Hematopoietic multipotent progenitor cell (in vitro differentiated cells): ENCODE measurements around the gene KIAA0319L. TPM values are rescaled to one million over a fixed set of nuclear protein-coding genes. Genes with fewer than 3 reads are reported as not detected.
A peak's percentile ranks its signal among the peaks of the same experiment; 100 is the strongest.
"Not testable (repeated sequence)": the region's sequence is repeated elsewhere in the genome, so short reads cannot be mapped to it uniquely, and the experiment has no call there.

Experiments used
- DNase-seq, 3 donors: peaks; one replicate each; pipeline ENCODE4 v3.0.0-alpha.2; 2011 to 2015; ENCODE audit warnings: low read depth in 2 of 3, low spot score in 2 of 3
- total RNA-seq: library from RNA; depleted of rRNA; stranded (reverse); fragments of >200 nt; gene quantifications from one replicate; pipeline ENCODE4 v1.2.3, GENCODE V29; 2012

KIAA0319L gene
- total RNA-seq, 1 donor = 42.0 TPM

GRCh38 chr1:35585281-35585680 is 28.1 kb upstream of the KIAA0319L start:
- no peak for DNase-seq

- not testable (repeated sequence) for DNase-seq
These were observed 24.4 kb upstream of the KIAA0319L start for GRCh38 chr1:35581621-35582020.

- DNase-seq = no peak
These were observed 23.8 kb upstream of the KIAA0319L start for GRCh38 chr1:35580949-35581388.

GRCh38 chr1:35577071-35577998 is 20.1 kb upstream of the KIAA0319L start:
- peak in 2 of 3 donors; percentile 91 to 96 for DNase-seq

GRCh38 chr1:35576766-35577070 is 19.5 kb upstream of the KIAA0319L start:
- not testable (repeated sequence) for DNase-seq

- DNase-seq = no peak
These were observed 19.0 kb upstream of the KIAA0319L start for GRCh38 chr1:35576061-35576765.

GRCh38 chr1:35575416-35575958 is 18.3 kb upstream of the KIAA0319L start:
- no peak for DNase-seq

GRCh38 chr1:35574655-35575415 is 17.6 kb upstream of the KIAA0319L start:
- no peak for DNase-seq

GRCh38 chr1:35574125-35574654 is 17.0 kb upstream of the KIAA0319L start:
- DNase-seq = no peak

GRCh38 chr1:35573198-35574124 is 16.3 kb upstream of the KIAA0319L start, which contains the start of gene TFAP2E:
Gene TFAP2E, plus strand, starts transcription at chr1:35573314. Its CDS starts 264 bp downstream, at chr1:35573578.
- peak in 1 of 3 donors; percentile 54 for DNase-seq

GRCh38 chr1:35572296-35572695 is 15.1 kb upstream of the KIAA0319L start:
- DNase-seq = no peak

GRCh38 chr1:35571263-35571662 is 14.1 kb upstream of the KIAA0319L start:
- DNase-seq = no peak

- no peak for DNase-seq
These were observed 13.5 kb upstream of the KIAA0319L start for GRCh38 chr1:35570589-35571137.

GRCh38 chr1:35569936-35570335 is 12.7 kb upstream of the KIAA0319L start:
- DNase-seq = no peak

- peak in 1 of 3 donors; percentile 82 for DNase-seq
These were observed 11.8 kb upstream of the KIAA0319L start for GRCh38 chr1:35568975-35569395.

- no peak for DNase-seq
These were observed 10.8 kb upstream of the KIAA0319L start for GRCh38 chr1:35567947-35568558.

GRCh38 chr1:35565742-35566133 is 8.5 kb upstream of the KIAA0319L start:
- DNase-seq = no peak

- DNase-seq = no peak
These were observed 7.9 kb upstream of the KIAA0319L start for GRCh38 chr1:35564884-35565741.
